ENCODE data around the gene NCBP3.

- TF ChIP-seq CTCF (IDR thresholded peaks at IDR 0.05) (no peak), POLR2AphosphoS5 (IDR thresholded peaks at IDR 0.05) (no peak), POLR2A (IDR thresholded peaks at IDR 0.05) (no peak)
These were observed 44.7 kb downstream of the NCBP3 start for GRCh38 chr17:3801347-3801746.

Measured in gastroesophageal sphincter (tissue), 3 donors.